Retinal pigment epithelial cell (primary cell): ENCODE measurements around the gene OXGR1.
A peak's percentile ranks its signal among the peaks of the same experiment; 100 is the strongest.
"Not testable (repeated sequence)": the region's sequence is repeated elsewhere in the genome, so short reads cannot be mapped to it uniquely, and the experiment has no call there.

Source experiments
- DNase-seq: peaks from one replicate; pipeline ENCODE4 v3.0.0-alpha.2; 2010; ENCODE audit warnings: low read depth
- H3K4me3 ChIP-seq: 2 replicates; pipeline ENCODE4 v1.5.1; 2011; ENCODE audit warnings: mild to moderate bottlenecking, low read length, control low read depth, moderate library complexity
- TF ChIP-seq, protein P1 (sequence below): conservative IDR thresholded peaks from 2 replicates; pipeline ENCODE4 v1.5.1; 2011; ENCODE audit warnings: low read depth, low read length, control low read depth, inconsistent platforms

The OXGR1 gene

GRCh38 chr13:96994017-96994857 lies at the start of gene OXGR1:
Gene OXGR1 (minus strand): TSS chr13:96994476. CDS start chr13:96987759, 6,717 bp downstream.
- TF ChIP-seq, protein P1, sequence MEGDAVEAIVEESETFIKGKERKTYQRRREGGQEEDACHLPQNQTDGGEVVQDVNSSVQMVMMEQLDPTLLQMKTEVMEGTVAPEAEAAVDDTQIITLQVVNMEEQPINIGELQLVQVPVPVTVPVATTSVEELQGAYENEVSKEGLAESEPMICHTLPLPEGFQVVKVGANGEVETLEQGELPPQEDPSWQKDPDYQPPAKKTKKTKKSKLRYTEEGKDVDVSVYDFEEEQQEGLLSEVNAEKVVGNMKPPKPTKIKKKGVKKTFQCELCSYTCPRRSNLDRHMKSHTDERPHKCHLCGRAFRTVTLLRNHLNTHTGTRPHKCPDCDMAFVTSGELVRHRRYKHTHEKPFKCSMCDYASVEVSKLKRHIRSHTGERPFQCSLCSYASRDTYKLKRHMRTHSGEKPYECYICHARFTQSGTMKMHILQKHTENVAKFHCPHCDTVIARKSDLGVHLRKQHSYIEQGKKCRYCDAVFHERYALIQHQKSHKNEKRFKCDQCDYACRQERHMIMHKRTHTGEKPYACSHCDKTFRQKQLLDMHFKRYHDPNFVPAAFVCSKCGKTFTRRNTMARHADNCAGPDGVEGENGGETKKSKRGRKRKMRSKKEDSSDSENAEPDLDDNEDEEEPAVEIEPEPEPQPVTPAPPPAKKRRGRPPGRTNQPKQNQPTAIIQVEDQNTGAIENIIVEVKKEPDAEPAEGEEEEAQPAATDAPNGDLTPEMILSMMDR: peak; percentile 24
- DNase-seq: no peak
- H3K4me3 ChIP-seq: peak within 1 kb of the TSS; percentile 51

DNA sequence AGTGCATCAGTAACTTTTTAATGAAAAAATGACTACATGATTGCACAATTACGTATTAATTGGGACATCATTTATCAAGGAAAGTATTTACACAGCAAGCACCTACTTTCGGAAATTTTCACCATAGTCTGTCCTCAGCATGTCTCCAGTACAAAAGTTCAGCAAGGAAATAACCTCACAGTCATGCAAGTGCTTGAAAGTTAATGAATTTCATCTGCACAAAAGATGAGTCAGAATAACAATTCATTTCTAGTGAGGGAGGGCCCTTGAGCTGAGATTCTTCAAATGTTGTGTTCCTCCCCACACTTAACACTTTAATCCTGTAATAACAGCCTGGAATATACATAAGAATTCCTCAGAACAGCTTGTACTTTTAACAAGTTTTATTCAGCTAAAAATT lies 49.0 kb upstream of the OXGR1 start:
- DNase-seq: no peak
- no peak overlapping the region for H3K4me3 ChIP-seq
- TF ChIP-seq, protein P1: no peak

GRCh38 chr13:97030705-97031452 lies 36.6 kb upstream of the OXGR1 start:
- H3K4me3 ChIP-seq: no peak overlapping the region
- TF ChIP-seq, protein P1: peak; percentile 50
- DNase-seq: peak; percentile 52

DNA sequence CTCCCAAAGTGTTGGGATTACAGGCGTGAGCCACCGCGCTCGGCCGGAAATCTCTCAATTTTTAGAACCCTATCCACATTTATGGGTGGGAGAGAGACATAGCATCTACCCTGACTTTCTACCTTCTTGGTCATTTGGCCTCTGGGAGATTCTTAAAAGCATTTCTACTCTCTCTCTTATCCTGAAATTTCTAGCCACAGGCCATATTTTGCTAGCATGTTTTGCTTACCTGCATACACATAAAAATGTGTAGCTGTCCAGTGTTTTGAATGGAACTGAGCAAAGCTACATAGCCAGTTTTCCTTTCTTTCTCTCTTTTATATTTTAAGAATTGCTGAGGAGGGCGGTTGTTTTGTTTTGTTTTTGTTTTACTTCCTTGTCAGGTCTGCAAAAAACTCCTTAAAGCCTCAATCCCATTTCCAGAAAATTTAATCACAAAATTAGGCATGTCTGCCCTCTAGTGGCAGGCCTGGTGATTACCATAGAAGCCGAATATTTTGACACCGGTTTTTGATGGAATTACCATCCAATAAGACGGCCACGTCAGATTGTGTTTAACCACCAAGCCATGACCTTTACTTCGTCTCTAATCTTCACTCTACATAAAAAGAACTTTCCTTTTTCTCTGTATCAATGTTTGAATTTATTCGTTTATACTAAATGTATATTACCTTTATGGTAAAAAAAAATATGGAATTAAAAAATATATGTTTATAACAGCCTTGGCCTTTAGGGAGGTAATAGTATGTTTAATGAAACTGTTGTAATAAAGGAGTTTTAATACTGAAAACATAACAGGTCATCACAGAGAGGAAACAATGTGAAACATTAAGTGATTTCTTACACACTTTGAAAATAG lies 34.4 kb upstream of the OXGR1 start:
- no peak for DNase-seq
- H3K4me3 ChIP-seq: no peak overlapping the region
- TF ChIP-seq, protein P1: peak; percentile 80

DNA sequence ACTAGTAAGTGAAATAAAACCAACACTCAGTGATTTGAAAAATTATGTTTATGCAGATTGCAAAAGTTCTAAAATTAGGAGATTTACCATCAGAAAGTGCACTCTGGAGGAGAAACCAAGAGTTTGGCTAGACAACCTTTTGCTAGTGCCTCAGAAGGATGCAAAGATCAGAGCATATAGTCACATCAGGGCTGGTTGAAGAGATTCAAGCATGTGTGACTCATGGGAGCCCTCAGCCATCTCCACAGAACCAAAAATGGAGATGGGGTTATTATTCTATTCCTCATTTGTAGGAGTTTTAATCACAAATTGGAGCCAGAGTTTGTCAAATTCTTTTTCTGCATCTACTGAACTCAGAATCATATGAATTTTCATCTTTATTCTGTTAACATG lies 32.9 kb upstream of the OXGR1 start:
- TF ChIP-seq, protein P1: no peak
- no peak overlapping the region for H3K4me3 ChIP-seq
- no peak for DNase-seq

DNA sequence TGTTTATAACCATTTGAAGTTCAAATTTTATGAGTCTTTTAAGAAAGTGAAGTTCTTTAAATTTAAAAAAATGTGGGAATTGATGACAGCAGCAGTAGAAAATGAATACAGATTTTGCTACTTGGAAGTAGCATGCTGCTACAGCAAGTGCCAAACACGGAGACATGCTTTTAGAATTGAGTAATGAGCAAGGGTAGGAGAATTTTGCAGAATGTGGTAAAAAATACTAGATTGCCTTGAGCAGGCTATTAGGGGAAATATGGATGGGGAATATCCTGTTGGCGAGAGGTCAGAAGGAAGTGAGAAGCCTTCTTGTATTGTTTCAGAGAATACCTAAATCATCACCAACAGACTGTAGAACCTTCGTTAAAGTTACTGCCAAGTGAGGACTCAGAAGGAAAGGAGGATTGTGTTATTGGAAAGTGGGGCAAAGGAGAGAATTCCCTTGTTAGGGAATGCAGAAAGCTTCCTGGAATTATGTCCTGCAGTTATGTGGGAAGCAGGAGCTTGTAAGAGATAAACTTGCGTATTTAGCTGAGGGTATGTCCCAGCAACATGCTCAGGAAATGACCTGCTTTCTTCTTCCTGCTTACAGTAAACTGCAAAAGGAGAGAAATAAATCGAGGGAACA lies 32.4 kb upstream of the OXGR1 start:
- TF ChIP-seq, protein P1: no peak
- H3K4me3 ChIP-seq: no peak overlapping the region
- no peak for DNase-seq

DNA sequence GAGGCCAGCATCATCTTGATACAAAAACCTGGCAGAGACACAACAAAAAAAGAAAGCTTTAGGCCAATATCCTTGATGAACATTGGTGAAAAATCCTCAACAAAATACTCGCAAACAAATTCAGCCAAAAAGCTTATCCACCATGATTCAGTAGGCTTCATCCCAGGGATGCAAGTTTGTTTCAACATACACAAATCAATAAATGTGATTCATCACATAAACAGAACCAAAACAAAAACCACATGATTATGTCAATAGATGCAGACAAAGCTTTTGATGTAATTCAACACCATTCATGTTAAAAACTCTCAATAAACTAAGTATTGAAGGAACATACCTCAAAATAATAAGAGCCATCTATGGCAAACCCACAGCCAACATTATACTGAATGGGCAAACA lies 29.5 kb upstream of the OXGR1 start:
- not testable (repeated sequence) for DNase-seq

More for the DNA sequence above, 29.5 kb upstream of the OXGR1 start:
- not testable (repeated sequence) for H3K4me3 ChIP-seq
